Caco-2 (cell line): Measurements from ENCODE around the gene DOCK4. TPM values are rescaled to one million over a fixed set of nuclear protein-coding genes. Genes with fewer than 3 reads are reported as not detected.

Experiments
- BruUV-seq: library from RNA; stranded (reverse); fragments of 400-500 nt; replicated peaks from 2 replicates; lab custom pipeline; 2021; lab: Mats Ljungman, UMichigan
- CTCF ChIA-PET: fragments of 300-600 bp; sonication (Branson Sonifier 250); formaldehyde crosslinking; loops from one replicate; lab custom pipeline; 2022; ENCODE audit warnings: antibody characterized with exemption; lab: Charles Lee
- POLR2A ChIA-PET: fragments of 300-600 bp; sonication (Branson Sonifier 250); formaldehyde crosslinking; loops from one replicate; lab custom pipeline; 2022; ENCODE audit warnings: antibody characterized with exemption; lab: Charles Lee
- DNase-seq, 2 experiments: peaks; one replicate each; pipeline versions ENCODE4 v3.0.0 to v3.0.0-alpha.2; 2020 to 2022
- H3K27me3 ChIP-seq: replicated peaks from 2 replicates; pipeline ENCODE4 v1.6.0; 2011; ENCODE audit warnings: low read length; ENCODE audit not compliant: control insufficient read depth, insufficient read depth
- H3K36me3 ChIP-seq: 2 replicates; pipeline ENCODE4 v1.5.1; 2011; ENCODE audit warnings: low read length; ENCODE audit not compliant: control insufficient read depth, insufficient read depth
- H3K4me1 ChIP-seq: fragments of 250-450 bp; sonication (Bioruptor Pico); 2 replicates; pipeline ENCODE4 v1.5.1; 2020; ENCODE audit warnings: mild to moderate bottlenecking
- H3K4me3 ChIP-seq: 2 replicates; pipeline ENCODE4 v1.5.1; 2011; ENCODE audit warnings: low read depth, mild to moderate bottlenecking, control low read depth, low read length
- H3K9me3 ChIP-seq: fragments of 250-450 bp; sonication (Bioruptor Pico); 2 replicates; pipeline ENCODE4 v1.5.1; 2020; ENCODE audit warnings: mild to moderate bottlenecking, moderate library complexity
- H3K27ac Mint-ChIP-seq: one replicate; pipeline ENCODE4 v1.8.0; 2022; ENCODE audit warnings: mixed read lengths; ENCODE audit not compliant: unreplicated experiment
- H3K27me3 Mint-ChIP-seq: one replicate; pipeline ENCODE4 v1.8.0; 2022; ENCODE audit warnings: mixed read lengths; ENCODE audit not compliant: insufficient read depth, unreplicated experiment
- H3K36me3 Mint-ChIP-seq: one replicate; pipeline ENCODE4 v1.8.0; 2022; ENCODE audit warnings: mild to moderate bottlenecking, mixed read lengths; ENCODE audit not compliant: insufficient read depth, unreplicated experiment
- H3K4me1 Mint-ChIP-seq: one replicate; pipeline ENCODE4 v1.8.0; 2022; ENCODE audit warnings: low read depth, mixed read lengths; ENCODE audit not compliant: unreplicated experiment
- H3K4me3 Mint-ChIP-seq: one replicate; pipeline ENCODE4 v1.8.0; 2022; ENCODE audit warnings: mild to moderate bottlenecking, moderate library complexity, mixed read lengths; ENCODE audit not compliant: unreplicated experiment
- H3K9me3 Mint-ChIP-seq: one replicate; pipeline ENCODE4 v1.8.0; 2022; ENCODE audit warnings: mixed read lengths; ENCODE audit not compliant: unreplicated experiment
- CTCF ChIP-seq, 2 experiments: fragments of 200-600 bp in 1 of 2; IDR thresholded peaks; 1 replicate in 1 of 2; 2 replicates in 1 of 2; pipeline versions ENCODE4 v1.5.1 to v1.8.0; 2011 to 2022; ENCODE audit warnings: antibody characterized with exemption in 1 of 2, control low read depth in 1 of 2, inconsistent platforms in 1 of 2, low read depth in 1 of 2, low read length in 1 of 2, mild to moderate bottlenecking in 1 of 2, moderate library complexity in 1 of 2; ENCODE audit not compliant: insufficient read depth in 1 of 2, severe bottlenecking in 1 of 2, unreplicated experiment in 1 of 2
- intact Hi-C: fragments of 100-400 bp; cut with micrococcal nuclease; formaldehyde crosslinking; loops from one replicate; pipeline ENCODE4 v1.10.0; 2022; ENCODE audit not compliant: unreplicated experiment
- total RNA-seq: library from RNA; stranded (reverse); gene quantifications from 2 replicates; pipeline ENCODE4 v1.2.3, GENCODE V29; 2022

Gene DOCK4
- total RNA-seq, 1 experiment from 2014 or later = 2.0 TPM

GRCh38 chr7:112070674-112071256, 135.4 kb downstream of the DOCK4 start:
- ChIA-PET CTCF (no interaction called here), POLR2A (no interaction called here)
- no peak for TF ChIP-seq CTCF (IDR thresholded peaks at IDR 0.05; ENCODE audit: insufficient read depth in 1 of 2, low read depth in 1 of 2, low read length in 1 of 2, severe bottlenecking in 1 of 2, unreplicated experiment in 1 of 2)
- Histone ChIP-seq H3K4me1 (no peaks in the 10 kb centered on the region), H3K4me3 (no peak overlapping the region), H3K36me3 (no peaks in the 10 kb centered on the region), H3K27me3 (no peaks in the 10 kb centered on the region), H3K9me3 (no peaks in the 10 kb centered on the region)
- H3K27me3 Mint-ChIP-seq = no peaks in the 10 kb centered on the region
- no peak for DNase-seq
- H3K4me1 Mint-ChIP-seq = no peaks in the 10 kb centered on the region
- BruUV-seq = no TSS peak
- no peak overlapping the region for H3K27ac Mint-ChIP-seq
- H3K36me3 Mint-ChIP-seq = no peaks in the 10 kb centered on the region
- H3K4me3 Mint-ChIP-seq = no peak overlapping the region
- intact Hi-C loops = loop anchor here (10.0 kb wide), 1 partner anchor 344 kb away; no protein-coding TSS in a partner anchor
- H3K9me3 Mint-ChIP-seq = no peaks in the 10 kb centered on the region

- ChIA-PET POLR2A (no interaction called here), CTCF (no interaction called here)
- no TSS peak for BruUV-seq
- Histone ChIP-seq H3K36me3 (no peaks in the 10 kb centered on the region), H3K9me3 (no peaks in the 10 kb centered on the region), H3K4me3 (no peak overlapping the region), H3K27me3 (no peaks in the 10 kb centered on the region), H3K4me1 (no peaks in the 10 kb centered on the region)
- no peaks in the 10 kb centered on the region for H3K27me3 Mint-ChIP-seq
- DNase-seq = no peak
- no peak for TF ChIP-seq CTCF (IDR thresholded peaks at IDR 0.05; ENCODE audit: insufficient read depth in 1 of 2, low read depth in 1 of 2, low read length in 1 of 2, severe bottlenecking in 1 of 2, unreplicated experiment in 1 of 2)
- no peaks in the 10 kb centered on the region for H3K9me3 Mint-ChIP-seq
- H3K36me3 Mint-ChIP-seq = no peaks in the 10 kb centered on the region
- H3K4me1 Mint-ChIP-seq = no peaks in the 10 kb centered on the region
- intact Hi-C loops = loop anchor here (10.0 kb wide), 1 partner anchor 345 kb away; no protein-coding TSS in a partner anchor
- H3K4me3 Mint-ChIP-seq = no peak overlapping the region
- no peak overlapping the region for H3K27ac Mint-ChIP-seq
Measured at GRCh38 chr7:112069879-112070321, 136.3 kb downstream of the DOCK4 start.

GRCh38 chr7:112068967-112069366, 137.2 kb downstream of the DOCK4 start:
- H3K9me3 ChIP-seq = no peaks in the 10 kb centered on the region
- ChIA-PET POLR2A (no interaction called here), CTCF (no interaction called here)
- TF ChIP-seq CTCF (IDR thresholded peaks at IDR 0.05; ENCODE audit: insufficient read depth in 1 of 2, low read depth in 1 of 2, low read length in 1 of 2, severe bottlenecking in 1 of 2, unreplicated experiment in 1 of 2) = no peak
- Mint-ChIP-seq H3K27ac (no peak overlapping the region), H3K4me1 (no peaks in the 10 kb centered on the region), H3K4me3 (no peak overlapping the region), H3K9me3 (no peaks in the 10 kb centered on the region), H3K27me3 (no peaks in the 10 kb centered on the region), H3K36me3 (no peaks in the 10 kb centered on the region)
- BruUV-seq = no TSS peak
- intact Hi-C loops = no loop called here
- no peaks in the 10 kb centered on the region for H3K4me1 ChIP-seq
- no peak for DNase-seq
- no peaks in the 10 kb centered on the region for H3K27me3 ChIP-seq
- no peak overlapping the region for H3K4me3 ChIP-seq
- no peaks in the 10 kb centered on the region for H3K36me3 ChIP-seq
